Medulla oblongata (tissue), 1 donor: ENCODE results near the gene NAV1.
"Not testable (repeated sequence)": the region's sequence is repeated elsewhere in the genome, so short reads cannot be mapped to it uniquely, and the experiment has no call there.

Experiments used
- DNase-seq: peaks from one replicate; pipeline ENCODE4 v3.0.0-alpha.2; 2015; ENCODE audit errors: extremely low spot score

Gene NAV1

GRCh38 chr1:201565024-201565730 lies 26.2 kb downstream of the NAV1 start:
- peak; percentile 97 for DNase-seq

DNA sequence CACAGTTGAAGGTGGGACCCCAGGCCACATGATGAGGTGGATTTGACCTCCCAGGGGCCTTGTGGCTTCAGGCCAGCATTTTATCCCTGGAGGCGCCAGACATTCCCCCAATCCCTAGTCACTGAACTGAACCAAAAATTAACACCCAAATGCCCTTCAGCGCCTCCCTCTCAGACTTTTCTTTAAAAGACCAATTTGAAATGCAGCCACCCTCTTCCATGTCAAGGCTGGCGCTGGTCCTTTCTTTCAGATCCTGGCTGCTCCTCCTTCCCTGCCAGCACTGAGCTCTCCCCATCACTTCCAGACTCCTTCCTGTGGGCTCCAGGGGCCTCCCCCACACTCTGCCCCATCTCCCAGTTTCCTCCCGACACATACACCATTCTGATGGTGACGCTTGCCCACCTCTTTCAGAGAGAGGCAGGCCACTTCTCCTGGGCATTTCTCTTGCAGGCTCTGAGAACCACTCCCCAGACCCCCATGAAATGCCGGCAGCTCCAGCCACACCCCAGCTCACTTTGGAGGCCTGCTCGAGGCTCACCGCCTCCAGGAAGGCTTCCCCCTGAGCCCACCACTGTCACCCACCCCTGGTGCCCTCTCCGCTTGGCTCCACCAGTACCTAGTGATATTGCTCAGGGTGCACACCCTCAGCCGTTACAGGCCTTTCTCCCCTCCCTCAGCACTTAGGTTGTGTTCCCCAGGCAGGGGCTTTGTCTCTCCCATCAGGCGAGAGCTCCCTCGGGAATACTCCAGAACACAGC lies 27.0 kb downstream of the NAV1 start:
- DNase-seq = peak; percentile 84

- DNase-seq = no peak
These were observed 27.5 kb downstream of the NAV1 start for GRCh38 chr1:201566529-201566823.

GRCh38 chr1:201566933-201567801 lies 28.2 kb downstream of the NAV1 start:
- DNase-seq = no peak

DNA sequence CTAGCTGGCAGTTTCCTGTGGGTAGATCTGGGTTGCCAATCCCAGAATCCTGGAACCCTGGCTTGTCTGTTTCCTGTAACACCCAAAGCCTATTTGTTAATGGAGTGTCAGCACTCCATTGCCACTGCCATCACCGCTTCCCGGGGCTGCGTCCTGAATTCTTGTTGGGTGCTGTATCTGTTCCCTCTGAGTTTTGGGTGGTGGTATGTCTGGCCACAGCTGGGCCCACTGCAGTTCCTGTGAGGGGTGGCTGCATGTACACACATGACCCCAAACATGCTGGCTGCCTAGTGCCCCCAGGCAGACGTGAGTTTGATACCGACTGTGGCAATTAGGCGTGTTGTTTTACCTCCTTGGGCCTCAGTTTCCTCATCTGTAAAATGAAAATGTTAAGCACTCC lies 29.3 kb downstream of the NAV1 start:
- no peak for DNase-seq

- DNase-seq = no peak
These were observed 29.9 kb downstream of the NAV1 start for GRCh38 chr1:201568859-201569294.

GRCh38 chr1:201570181-201570885 lies 31.4 kb downstream of the NAV1 start:
- no peak for DNase-seq

DNA sequence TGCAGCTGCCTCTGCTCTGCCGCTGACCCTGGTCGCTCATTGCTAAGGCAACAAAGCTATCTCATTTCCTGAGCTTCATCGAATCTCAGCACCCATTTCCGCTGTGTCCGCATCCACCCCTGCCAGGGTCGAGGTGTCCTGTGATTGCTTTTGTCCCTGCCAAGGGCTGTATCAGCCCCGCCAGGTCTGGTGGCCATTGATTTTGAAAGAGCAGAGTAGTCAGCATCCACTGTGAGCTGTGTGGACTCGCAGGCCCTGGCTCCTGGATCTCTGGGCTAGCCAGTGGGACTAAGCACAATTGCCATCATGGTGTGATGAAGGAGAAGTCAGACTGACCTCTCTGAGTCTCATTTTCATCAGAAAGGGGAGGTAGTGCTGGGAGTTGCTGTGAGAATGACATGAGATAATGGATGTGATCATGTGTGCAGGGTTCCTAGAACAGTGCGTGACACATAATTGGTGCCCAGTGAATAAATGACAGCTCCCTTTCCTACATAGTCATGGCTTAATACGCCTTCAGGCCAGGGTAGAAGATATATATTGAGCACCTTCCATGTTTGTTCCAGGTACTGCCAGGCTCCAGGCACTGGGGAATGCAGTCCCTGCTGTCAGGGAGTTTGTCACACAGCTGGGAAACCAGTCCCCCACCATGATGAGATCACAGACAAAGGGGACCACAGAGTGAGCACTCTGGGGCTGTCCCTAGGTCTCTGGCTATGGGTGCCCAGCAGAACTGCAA lies 32.1 kb downstream of the NAV1 start:
- no peak for DNase-seq

- no peak for DNase-seq
These were observed 34.1 kb downstream of the NAV1 start for GRCh38 chr1:201573030-201573429.

DNA sequence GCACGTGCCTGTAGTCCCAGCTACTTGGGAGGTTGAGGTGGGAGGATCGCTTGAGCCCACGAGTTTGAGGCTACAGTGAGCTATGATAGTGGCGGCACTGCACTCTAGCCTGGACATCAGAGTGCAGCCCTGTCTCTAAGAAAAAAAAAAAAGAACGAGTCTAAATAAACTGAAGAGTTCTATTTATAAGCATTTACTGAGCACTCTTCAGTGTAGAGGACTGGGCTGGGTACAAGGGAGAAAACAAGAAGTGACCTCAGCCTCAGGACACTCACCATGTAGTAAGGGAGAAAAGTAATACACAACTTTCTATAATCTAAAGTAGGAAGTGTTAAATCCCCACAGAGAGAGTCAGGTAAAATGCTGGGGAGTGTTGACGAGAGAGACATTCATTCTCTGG lies 35.0 kb downstream of the NAV1 start:
- DNase-seq = no peak

GRCh38 chr1:201575912-201576311 lies 37.0 kb downstream of the NAV1 start:
- DNase-seq = no peak

- no peak for DNase-seq
These were observed 38.0 kb downstream of the NAV1 start for GRCh38 chr1:201576914-201577313.

DNA sequence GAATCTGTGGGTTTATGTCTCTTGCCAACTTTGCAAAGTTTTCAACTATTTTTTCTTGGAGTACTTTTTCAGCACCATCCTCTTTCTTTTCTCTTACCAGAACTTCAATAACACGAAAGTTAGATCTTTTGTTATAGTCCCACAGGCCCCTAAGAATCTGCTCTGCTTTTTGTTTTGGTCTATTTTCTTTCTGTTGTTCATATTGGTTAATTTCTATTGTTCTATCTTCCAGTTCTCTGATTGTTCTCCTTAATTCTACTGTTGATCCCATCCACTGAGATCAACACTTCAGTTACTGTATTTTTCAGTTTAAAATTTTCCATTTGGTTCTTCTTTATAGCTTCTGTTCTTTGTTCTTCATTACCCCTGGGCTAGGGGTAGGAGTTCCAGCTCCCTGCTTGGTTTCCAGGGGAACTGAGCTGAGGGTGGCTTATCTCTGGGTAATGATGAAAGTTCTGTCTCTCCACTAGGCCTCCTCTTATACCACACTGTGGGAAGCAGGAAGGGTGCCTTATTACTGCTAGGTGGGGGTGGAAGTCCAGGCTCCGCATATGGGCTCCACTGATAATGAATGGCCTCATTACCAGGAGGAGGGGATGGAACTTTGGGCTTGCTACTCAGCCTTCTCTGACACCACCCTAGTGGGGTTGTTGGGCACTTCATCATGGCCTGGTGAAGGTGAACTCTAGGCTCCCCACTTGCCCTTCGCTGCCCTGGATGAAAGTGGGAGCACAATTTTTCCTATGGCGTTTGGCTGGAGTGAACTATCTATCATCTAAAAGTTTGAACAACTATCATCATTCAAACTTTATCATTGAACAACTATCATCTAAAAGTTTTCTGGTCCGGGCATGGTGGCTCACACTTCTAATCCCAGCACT lies 39.3 kb downstream of the NAV1 start:
- no peak for DNase-seq

DNA sequence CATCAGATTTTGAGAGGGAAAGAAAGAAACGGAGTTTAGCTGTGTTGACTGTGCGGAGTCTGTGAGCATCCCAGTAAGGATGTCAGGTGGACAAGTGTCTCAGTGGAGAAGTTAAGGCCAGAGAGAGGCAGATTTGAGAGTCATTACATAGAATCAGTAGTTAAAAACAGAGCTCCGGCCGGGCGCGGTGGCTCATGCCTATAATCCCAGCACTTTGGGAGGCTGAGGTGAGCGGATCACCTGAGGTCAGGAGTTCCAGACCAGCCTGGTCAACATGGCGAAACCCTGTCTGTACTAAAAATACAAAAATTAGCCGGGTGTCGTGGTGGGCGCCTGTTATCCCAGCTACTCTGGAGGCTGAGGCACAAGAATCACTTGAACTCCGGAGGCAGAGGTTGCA lies 42.4 kb downstream of the NAV1 start:
- not testable (repeated sequence) for DNase-seq

DNA sequence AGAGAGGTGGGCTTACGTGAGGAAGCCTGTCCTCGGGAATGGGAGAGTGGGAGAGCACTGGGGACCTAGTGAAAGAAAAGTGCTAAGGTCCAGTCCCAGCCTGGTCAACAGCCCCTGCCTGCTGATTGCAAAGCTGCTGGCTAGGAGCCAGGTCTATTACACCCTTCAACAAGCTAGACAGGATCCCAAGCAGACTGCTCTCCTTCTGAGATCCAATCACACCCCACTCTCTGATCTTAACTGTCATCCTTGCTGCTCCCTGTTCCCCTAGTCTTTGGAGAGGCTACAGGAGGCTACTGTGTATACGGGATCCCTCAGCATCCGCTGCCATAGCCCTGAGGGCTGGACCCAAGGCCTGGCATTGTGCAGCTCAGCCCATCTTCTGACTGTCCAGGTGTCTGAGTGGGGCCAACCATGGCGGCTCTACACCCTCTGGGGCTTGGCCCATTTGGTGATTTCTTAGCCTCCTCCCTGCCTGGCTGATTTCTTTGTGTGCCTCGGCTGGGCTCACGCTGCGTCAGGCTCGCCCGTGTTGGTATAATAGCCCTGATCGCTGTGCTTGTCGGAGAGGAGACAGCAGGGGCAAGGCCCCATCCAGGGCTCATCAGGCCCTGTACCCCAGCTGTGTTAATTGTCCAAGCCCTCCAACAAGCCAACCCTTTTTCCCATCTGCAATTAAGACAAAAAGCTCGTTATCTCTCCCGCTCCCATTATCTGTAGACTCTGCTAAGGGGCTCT lies 43.9 kb downstream of the NAV1 start:
- no peak for DNase-seq

DNA sequence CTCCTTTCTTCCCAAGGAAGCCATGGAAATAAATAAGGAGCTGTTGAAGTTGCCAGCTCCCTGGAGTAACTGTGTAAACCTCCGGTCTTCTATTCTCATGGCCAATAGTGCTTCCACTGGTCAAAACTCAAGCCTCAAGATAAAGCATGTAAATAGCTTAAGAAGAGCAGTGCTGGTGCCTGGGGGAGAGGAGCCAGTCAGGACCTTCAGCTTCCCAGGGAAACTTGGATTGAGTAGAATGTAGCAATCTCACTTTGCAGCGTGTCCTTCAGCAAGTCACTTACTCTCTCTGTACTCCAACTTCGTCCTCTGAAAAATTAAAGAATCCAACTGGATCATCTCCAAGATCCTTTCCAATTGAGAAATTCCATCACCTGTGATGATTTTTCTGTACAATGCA lies 44.7 kb downstream of the NAV1 start:
- DNase-seq = no peak

GRCh38 chr1:201584471-201585092 lies 45.7 kb downstream of the NAV1 start:
- DNase-seq = no peak

GRCh38 chr1:201585093-201585483 lies 46.2 kb downstream of the NAV1 start:
- DNase-seq = no peak

GRCh38 chr1:201585901-201586300 lies 47.0 kb downstream of the NAV1 start:
- no peak for DNase-seq
